H1 (cell line): ENCODE measurements around the gene LY9.

Experiments used
- EP300 ChIP-seq, 2 experiments: IDR thresholded peaks; 1 replicate in 1 of 2; 2 replicates in 1 of 2; pipeline ENCODE4 v1.6.1; 2011 to 2012; ENCODE audit warnings: low read depth in 2 of 2, low read length in 2 of 2, mild to moderate bottlenecking in 2 of 2, borderline replicate concordance in 1 of 2, inconsistent platforms in 1 of 2, moderate library complexity in 1 of 2
- EZH2 ChIP-seq: fragments of 200-600 bp; sonication (generic); IDR thresholded peaks from 2 replicates; pipeline ENCODE4 v1.7.1; 2012; ENCODE audit warnings: low read depth, mild to moderate bottlenecking, moderate library complexity, low read length, inconsistent platforms; ENCODE audit not compliant: severe bottlenecking
- NANOG ChIP-seq: IDR thresholded peaks from 2 replicates; pipeline ENCODE4 v1.6.1; 2011; ENCODE audit warnings: low read length, low read depth, mild to moderate bottlenecking, inconsistent platforms; ENCODE audit not compliant: insufficient read depth, poor library complexity, severe bottlenecking

GRCh38 chr1:160755461-160755860 lies 40.5 kb upstream of the LY9 start:
- TF ChIP-seq EP300 (IDR thresholded peaks at IDR 0.05; ENCODE audit: borderline replicate concordance in 1 of 2, low read depth in 2 of 2, low read length in 2 of 2) (no peak), EZH2 (no peak), NANOG (no peak)
